ENCODE results near the gene RDH11.

Gene RDH11

GRCh38 chr14:67641480-67641879, 54.1 kb downstream of the RDH11 start:
- TF ChIP-seq TEAD4 (IDR thresholded peaks at IDR 0.05): no peak
- no peak for TF ChIP-seq CREB1 (IDR thresholded peaks at IDR 0.05; ENCODE audit: low read depth)
- no peak for TF ChIP-seq TCF12 (IDR thresholded peaks at IDR 0.05; ENCODE audit: low read depth)
- TF ChIP-seq RAD21 (IDR thresholded peaks at IDR 0.05; ENCODE audit: low read depth): no peak
- TF ChIP-seq NFIC (IDR thresholded peaks at IDR 0.05): no peak
- TF ChIP-seq YY1 (IDR thresholded peaks at IDR 0.05; ENCODE audit: low read depth): no peak
- no peak for TF ChIP-seq EP300 (IDR thresholded peaks at IDR 0.05; ENCODE audit: borderline replicate concordance)
- no peak for TF ChIP-seq FOXM1 (IDR thresholded peaks at IDR 0.05; ENCODE audit: borderline replicate concordance, low read depth)

GRCh38 chr14:67638642-67639041, 56.9 kb downstream of the RDH11 start:
- TF ChIP-seq CREB1 (IDR thresholded peaks at IDR 0.05; ENCODE audit: low read depth) (no peak), REST (IDR thresholded peaks at IDR 0.05; ENCODE audit: low read depth) (no peak), FOXM1 (IDR thresholded peaks at IDR 0.05; ENCODE audit: borderline replicate concordance, low read depth) (no peak), TAF1 (IDR thresholded peaks at IDR 0.05; ENCODE audit: low read depth) (no peak), CEBPB (IDR thresholded peaks at IDR 0.05) (no peak), YY1 (IDR thresholded peaks at IDR 0.05; ENCODE audit: low read depth) (no peak), EGR1 (IDR thresholded peaks at IDR 0.05) (no peak)

GRCh38 chr14:67636361-67636919, 59.1 kb downstream of the RDH11 start:
- no peak for TF ChIP-seq TEAD4 (IDR thresholded peaks at IDR 0.05)
- no peak for TF ChIP-seq TAF1 (IDR thresholded peaks at IDR 0.05; ENCODE audit: low read depth)
- no peak for TF ChIP-seq NFIC (IDR thresholded peaks at IDR 0.05)
- TF ChIP-seq USF1 (IDR thresholded peaks at IDR 0.05): no peak
- TF ChIP-seq CREB1 (IDR thresholded peaks at IDR 0.05; ENCODE audit: low read depth): no peak
- no peak for TF ChIP-seq MAX (IDR thresholded peaks at IDR 0.05)
- no peak for TF ChIP-seq CEBPB (IDR thresholded peaks at IDR 0.05)
- TF ChIP-seq EGR1 (IDR thresholded peaks at IDR 0.05): no peak
- TF ChIP-seq ZBTB7A (IDR thresholded peaks at IDR 0.05; ENCODE audit: low read depth): no peak
- no peak for TF ChIP-seq EP300 (IDR thresholded peaks at IDR 0.05; ENCODE audit: borderline replicate concordance)
- TF ChIP-seq RAD21 (IDR thresholded peaks at IDR 0.05; ENCODE audit: low read depth): no peak

- TF ChIP-seq NFIC (IDR thresholded peaks at IDR 0.05) (no peak), ZBTB7A (IDR thresholded peaks at IDR 0.05; ENCODE audit: low read depth) (no peak), TEAD4 (IDR thresholded peaks at IDR 0.05) (no peak), USF1 (IDR thresholded peaks at IDR 0.05) (no peak), FOXM1 (IDR thresholded peaks at IDR 0.05; ENCODE audit: borderline replicate concordance, low read depth) (no peak), RAD21 (IDR thresholded peaks at IDR 0.05; ENCODE audit: low read depth) (no peak), CREB1 (IDR thresholded peaks at IDR 0.05; ENCODE audit: low read depth) (no peak), YY1 (IDR thresholded peaks at IDR 0.05; ENCODE audit: low read depth) (no peak), REST (IDR thresholded peaks at IDR 0.05; ENCODE audit: low read depth) (no peak)
Observed at GRCh38 chr14:67633451-67634147, 62.0 kb downstream of the RDH11 start.

- no peak for TF ChIP-seq TEAD4 (IDR thresholded peaks at IDR 0.05)
- TF ChIP-seq CEBPB (IDR thresholded peaks at IDR 0.05): no peak
- no peak for TF ChIP-seq RAD21 (IDR thresholded peaks at IDR 0.05; ENCODE audit: low read depth)
- no peak for TF ChIP-seq REST (IDR thresholded peaks at IDR 0.05; ENCODE audit: low read depth)
- TF ChIP-seq USF1 (IDR thresholded peaks at IDR 0.05): no peak
- TF ChIP-seq TCF12 (IDR thresholded peaks at IDR 0.05; ENCODE audit: low read depth): no peak
- no peak for TF ChIP-seq CREB1 (IDR thresholded peaks at IDR 0.05; ENCODE audit: low read depth)
Observed at GRCh38 chr14:67630938-67631337, 64.6 kb downstream of the RDH11 start.

Measured in Ishikawa (cell line).